Astrocyte (in vitro differentiated cells and primary cell): ENCODE data around the gene LPCAT3.

ENCODE experiments used
- EZH2 ChIP-seq: IDR thresholded peaks from 2 replicates; pipeline ENCODE4 v1.6.1; 2012; ENCODE audit warnings: mild to moderate bottlenecking, low read length, inconsistent platforms; ENCODE audit not compliant: insufficient read depth
- TF ChIP-seq, protein P1 (sequence below): IDR thresholded peaks from 2 replicates; pipeline ENCODE4 v1.5.1; 2011; ENCODE audit warnings: low read depth, mild to moderate bottlenecking, inconsistent platforms, low read length, moderate library complexity; ENCODE audit not compliant: insufficient read depth

DNA sequence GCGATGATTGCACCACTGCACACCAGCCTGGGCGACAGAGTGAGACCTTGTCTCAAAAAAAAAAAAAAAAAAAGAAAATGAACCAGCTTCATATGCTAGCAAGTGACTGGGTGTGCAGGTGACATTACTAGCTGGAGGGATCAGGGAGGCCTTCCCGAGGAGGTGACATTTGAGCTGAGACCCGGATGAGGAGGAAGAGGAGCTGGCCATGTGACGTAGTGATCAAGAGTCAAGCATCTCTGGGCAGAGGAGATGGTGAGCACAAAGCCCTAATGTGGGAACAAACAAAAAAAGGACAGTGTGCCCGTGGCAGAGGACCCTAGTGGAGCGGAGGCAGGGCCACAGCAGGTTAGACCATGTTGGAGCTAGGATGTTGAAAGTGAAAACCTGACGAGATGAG lies 70.7 kb downstream of the LPCAT3 start:
- TF ChIP-seq, protein P1, sequence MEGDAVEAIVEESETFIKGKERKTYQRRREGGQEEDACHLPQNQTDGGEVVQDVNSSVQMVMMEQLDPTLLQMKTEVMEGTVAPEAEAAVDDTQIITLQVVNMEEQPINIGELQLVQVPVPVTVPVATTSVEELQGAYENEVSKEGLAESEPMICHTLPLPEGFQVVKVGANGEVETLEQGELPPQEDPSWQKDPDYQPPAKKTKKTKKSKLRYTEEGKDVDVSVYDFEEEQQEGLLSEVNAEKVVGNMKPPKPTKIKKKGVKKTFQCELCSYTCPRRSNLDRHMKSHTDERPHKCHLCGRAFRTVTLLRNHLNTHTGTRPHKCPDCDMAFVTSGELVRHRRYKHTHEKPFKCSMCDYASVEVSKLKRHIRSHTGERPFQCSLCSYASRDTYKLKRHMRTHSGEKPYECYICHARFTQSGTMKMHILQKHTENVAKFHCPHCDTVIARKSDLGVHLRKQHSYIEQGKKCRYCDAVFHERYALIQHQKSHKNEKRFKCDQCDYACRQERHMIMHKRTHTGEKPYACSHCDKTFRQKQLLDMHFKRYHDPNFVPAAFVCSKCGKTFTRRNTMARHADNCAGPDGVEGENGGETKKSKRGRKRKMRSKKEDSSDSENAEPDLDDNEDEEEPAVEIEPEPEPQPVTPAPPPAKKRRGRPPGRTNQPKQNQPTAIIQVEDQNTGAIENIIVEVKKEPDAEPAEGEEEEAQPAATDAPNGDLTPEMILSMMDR, result no peak
- TF ChIP-seq EZH2, result no peak
